GM12873 (cell line): ENCODE data around the gene RHOBTB3.

Experiments used
- CTCF ChIP-seq: IDR thresholded peaks from 2 replicates; pipeline ENCODE4 v1.5.1; 2012; ENCODE audit warnings: low read depth, mild to moderate bottlenecking, moderate library complexity, low read length, control low read depth; ENCODE audit not compliant: insufficient read depth; ENCODE audit errors: missing control alignments

RHOBTB3 gene

GRCh38 chr5:95770830-95771708 is 39.9 kb downstream of the RHOBTB3 start:
- no peak for TF ChIP-seq CTCF

GRCh38 chr5:95771892-95772291 is 40.8 kb downstream of the RHOBTB3 start:
- TF ChIP-seq CTCF: no peak

- no peak for TF ChIP-seq CTCF
These were observed 42.4 kb downstream of the RHOBTB3 start for GRCh38 chr5:95773335-95774059.

GRCh38 chr5:95777441-95777840 is 46.3 kb downstream of the RHOBTB3 start:
- TF ChIP-seq CTCF: no peak

- no peak for TF ChIP-seq CTCF
These were observed 47.7 kb downstream of the RHOBTB3 start for GRCh38 chr5:95778713-95779436.

GRCh38 chr5:95779611-95780010 is 48.5 kb downstream of the RHOBTB3 start:
- no peak for TF ChIP-seq CTCF

- no peak for TF ChIP-seq CTCF
These were observed 49.5 kb downstream of the RHOBTB3 start for GRCh38 chr5:95780597-95780996.
